GM12878 (cell line): ENCODE measurements around the gene AIFM1. TPM values are rescaled to one million over a fixed set of nuclear protein-coding genes. Genes with fewer than 3 reads are reported as not detected.

ENCODE experiments used
- ATAC-seq: fragments of 200-7000 bp; cut with Tn5 transposase; 3 replicates; pipeline ENCODE4 v1.9.1; 2020; ENCODE audit warnings: mild to moderate bottlenecking, moderate library complexity
- Bru-seq: library from RNA; stranded (reverse); fragments of 400-500 nt; gene quantifications from one replicate; lab custom pipeline; 2021; lab: Mats Ljungman, UMichigan
- BruChase-seq, 2 experiments: library from RNA; stranded (reverse); fragments of 400-500 nt; gene quantifications; one replicate each; lab custom pipeline; 2021; lab: Mats Ljungman, UMichigan
- BruUV-seq: library from RNA; stranded (reverse); fragments of 400-500 nt; replicated peaks from 2 replicates; lab custom pipeline; 2021; lab: Mats Ljungman, UMichigan
- CTCF ChIA-PET: fragments of 300-600 bp; sonication (Branson Sonifier 250); formaldehyde crosslinking; extraction: SDS; loops from one replicate; lab custom pipeline; 2021; ENCODE audit warnings: inconsistent platforms; lab: Yijun Ruan, JAX
- POLR2A ChIA-PET: fragments of 350-600 bp; formaldehyde crosslinking; extraction: SDS; loops from one replicate; lab custom pipeline; 2021; ENCODE audit warnings: inconsistent platforms; lab: Charles Lee
- RAD21 ChIA-PET: fragments of 300-600 bp; sonication (Branson Sonifier 250); formaldehyde crosslinking; loops from one replicate; lab custom pipeline; 2023; ENCODE audit warnings: antibody characterized with exemption; ENCODE audit not compliant: unreplicated experiment; lab: Charles Lee
- SMC1A ChIA-PET: fragments of 300-600 bp; sonication (Branson Sonifier 250); formaldehyde crosslinking; loops from one replicate; lab custom pipeline; 2023; ENCODE audit not compliant: unreplicated experiment, uncharacterized antibody; lab: Charles Lee
- DNase-seq: peaks from one replicate; pipeline ENCODE4 v3.0.0-alpha.2; 2011; ENCODE audit warnings: low read depth, low spot score
- FAIRE-seq: peaks from 3 replicates; lab custom pipeline; 2011; peaks lifted over from hg19 to GRCh38; lab: Jason Lieb, UNC
- H2AFZ ChIP-seq: 2 replicates; pipeline ENCODE4 v1.6.0; 2011; ENCODE audit warnings: low read depth, low read length, control low read depth; ENCODE audit not compliant: control insufficient read depth
- H3K27ac ChIP-seq: 2 replicates; pipeline ENCODE4 v1.5.1; 2011; ENCODE audit warnings: control low read depth; ENCODE audit not compliant: control insufficient read depth, insufficient read depth
- H3K27me3 ChIP-seq, 2 experiments: replicated peaks in 1 of 2; 2 replicates each; pipeline versions ENCODE4 v1.6.0 to v1.6.1; 2011; ENCODE audit warnings: low read length in 1 of 2; ENCODE audit not compliant: control insufficient read depth in 2 of 2, insufficient read depth in 2 of 2
- H3K36me3 ChIP-seq, 2 experiments: 2 replicates each; pipeline ENCODE4 v1.5.1; 2011; ENCODE audit warnings: low read length in 1 of 2; ENCODE audit not compliant: control insufficient read depth in 2 of 2, insufficient read depth in 2 of 2
- H3K4me1 ChIP-seq: 2 replicates; pipeline ENCODE4 v1.6.1; 2011; ENCODE audit warnings: mild to moderate bottlenecking, low read length, moderate library complexity, mixed read lengths; ENCODE audit not compliant: control insufficient read depth, insufficient read depth
- H3K4me2 ChIP-seq: 2 replicates; pipeline ENCODE4 v1.6.0; 2011; ENCODE audit warnings: control low read depth; ENCODE audit not compliant: control insufficient read depth, insufficient read depth
- H3K4me3 ChIP-seq: fragments of 200-600 bp; sonication (generic); 2 replicates; pipeline ENCODE4 v1.5.1; 2016
- H3K79me2 ChIP-seq: 2 replicates; pipeline ENCODE4 v1.6.0; 2011; ENCODE audit warnings: low read length; ENCODE audit not compliant: control insufficient read depth, insufficient read depth
- H3K9ac ChIP-seq: 2 replicates; pipeline ENCODE4 v1.8.0; 2011; ENCODE audit warnings: low read length, control low read depth, mixed read lengths; ENCODE audit not compliant: control insufficient read depth, insufficient read depth
- H3K9me3 ChIP-seq: replicated peaks from 3 replicates; pipeline ENCODE4 v1.5.1; 2011; ENCODE audit warnings: mild to moderate bottlenecking, low read length; ENCODE audit not compliant: control insufficient read depth, insufficient read depth
- H4K20me1 ChIP-seq: 2 replicates; pipeline ENCODE4 v1.6.0; 2011; ENCODE audit not compliant: control insufficient read depth, insufficient read depth
- MTA2 ChIP-seq: fragments of 450-650 bp; IDR thresholded peaks from 2 replicates; pipeline ENCODE4 v1.6.1; 2016; ENCODE audit warnings: low read depth, mild to moderate bottlenecking, moderate library complexity
- NFYB ChIP-seq: IDR thresholded peaks from 2 replicates; pipeline ENCODE4 v1.6.1; 2011; ENCODE audit warnings: low read depth, mild to moderate bottlenecking, low read length, improper control_type of control experiment, moderate library complexity; ENCODE audit not compliant: insufficient read depth
- PAX5 ChIP-seq: IDR thresholded peaks from 2 replicates; pipeline ENCODE4 v1.6.1; 2011; ENCODE audit warnings: low read depth, low read length, borderline replicate concordance
- RB1 ChIP-seq: fragments of 450-650 bp; formaldehyde crosslinking; IDR thresholded peaks from 2 replicates; pipeline ENCODE4 v1.6.1; 2017; ENCODE audit warnings: mild to moderate bottlenecking, borderline replicate concordance
- REST ChIP-seq: IDR thresholded peaks from 2 replicates; pipeline ENCODE4 v1.6.1; 2012; ENCODE audit warnings: mild to moderate bottlenecking, low read depth, low read length
- RUNX3 ChIP-seq: IDR thresholded peaks from 2 replicates; pipeline ENCODE4 v1.6.1; 2012; ENCODE audit warnings: low read length, inconsistent platforms
- SMAD5 ChIP-seq: IDR thresholded peaks from 2 replicates; pipeline ENCODE4 v1.6.1; 2016; ENCODE audit warnings: antibody characterized with exemption, low read depth
- STAT1 ChIP-seq: fragments of 450-650 bp; conservative IDR thresholded peaks from 2 replicates; pipeline ENCODE4 v1.6.1; 2014; ENCODE audit warnings: antibody characterized with exemption, mild to moderate bottlenecking
- TAF1 ChIP-seq: IDR thresholded peaks from 2 replicates; pipeline ENCODE4 v1.6.1; 2011; ENCODE audit warnings: mild to moderate bottlenecking, low read depth, low read length, borderline replicate concordance
- ZBED1 ChIP-seq: IDR thresholded peaks from 2 replicates; pipeline ENCODE4 v1.6.1; 2016; ENCODE audit warnings: borderline replicate concordance
- WGBS: methylation state at CpG from one replicate; pipeline ENCODE4 v1.1.6; 2016; ENCODE audit warnings: low lambda C conversion rate; ENCODE audit not compliant: insufficient replicate concordance, insufficient coverage; ENCODE audit errors: missing lambda C conversion rate; 5-methylcytosine and 5-hydroxymethylcytosine counted together
- in situ Hi-C: fragments of 300-500 bp; cut with MboI; formaldehyde crosslinking; loops from 9 replicates; pipeline ENCODE4 v1.14.3; 2018; ENCODE audit warnings: mixed read lengths
- intact Hi-C: fragments of 100-400 bp; cut with micrococcal nuclease; formaldehyde crosslinking; loops from one replicate; pipeline ENCODE4 v1.14.2; 2022; ENCODE audit not compliant: unreplicated experiment
- long read RNA-seq, 2 experiments: library from polyadenylated mRNA; unstranded; transcript quantifications; one replicate each; pipeline ENCODE4 v2.0.0, GENCODE V29; 2019 to 2020
- polyA minus RNA-seq, 3 experiments: library from RNA; depleted of rRNA, polyadenylated mRNA; stranded (reverse); fragments of >200 nt; gene quantifications; 2 replicates each; pipeline ENCODE4 v1.2.3, GENCODE V29; 2011
- polyA plus RNA-seq, 11 experiments: library from polyadenylated mRNA; depleted of rRNA in 4 of 11; unstranded in 6 of 11; stranded (reverse) in 5 of 11; fragments of >200 nt; fragmentation: Nextera tagmentation in 4 of 11; fragmentation: Illumina TruSeq in 1 of 11; extraction: Ambion mirVana in 4 of 11; extraction: Trizol in 1 of 11; gene quantifications; 1 replicate in 1 of 11; 2 replicates in 10 of 11; pipeline versions ENCODE4 v1.2.1 to v1.2.3, GENCODE V29; 2011 to 2016; ENCODE audit warnings: inconsistent platforms in 2 of 11, missing spikeins in 2 of 11, low read depth in 1 of 11
- total RNA-seq, 4 experiments: library from RNA; depleted of rRNA in 3 of 4; stranded (reverse); fragments of >200 nt in 3 of 4; fragmentation: Illumina TruSeq in 1 of 4; extraction: Trizol in 1 of 4; gene quantifications; 2 replicates each; pipeline versions ENCODE4 v1.2.1 to v1.2.3, GENCODE V29; 2013 to 2021

AIFM1 gene
- 11.4 and 12.3 TPM in 2 replicates for total RNA-seq (2013; cell fraction: nucleolus; rRNA removed)
- total RNA-seq (2014; rRNA removed) (47.3 and 50.5 TPM in 2 replicates), total RNA-seq (2014; rRNA removed; fragmentation: Illumina TruSeq; extraction: Trizol) (87.0 and 92.5 TPM in 2 replicates), total RNA-seq (2021) (77.5 and 80.9 TPM in 2 replicates), polyA plus RNA-seq (2011; rRNA removed) (76.2 and 86.8 TPM in 2 replicates), polyA plus RNA-seq (2014; fragmentation: Illumina TruSeq; extraction: Trizol) (99.1 and 116 TPM in 2 replicates), polyA plus RNA-seq (2014; fragmentation: Nextera tagmentation; extraction: Ambion mirVana) (10 to 100 TPM; 44.2 to 78.0 TPM), polyA plus RNA-seq (2014; rRNA removed) (72.4 and 82.0 TPM in 2 replicates), polyA plus RNA-seq (2016; fragmentation: Nextera tagmentation; extraction: Ambion mirVana) (100 to 1,000 TPM; 121 TPM), polyA minus RNA-seq (2011; rRNA and poly(A)+ RNA removed) (45.5 and 46.7 TPM in 2 replicates), Bru-seq, nascent RNA (percentile 65 among the genes with signal in this experiment), BruChase-seq, experiment 1, labeled RNA remaining after a 6-hour chase (percentile 77 among the genes with signal in this experiment), BruChase-seq, experiment 2, labeled RNA remaining after a 2-hour chase (percentile 68 among the genes with signal in this experiment)
- polyA plus RNA-seq (2011; ENCODE audit: low read depth), result 35.4 TPM
- 51.8 and 55.7 TPM in 2 replicates for polyA plus RNA-seq (2011; cell fraction: cytosol; rRNA removed)
- 66.0 and 72.4 TPM in 2 replicates for polyA plus RNA-seq (2011; cell fraction: nucleus; rRNA removed)
- polyA plus RNA-seq (2012), result 34.0 and 38.0 TPM in 2 replicates
- 20.0 and 21.1 TPM in 2 replicates for polyA minus RNA-seq (2011; cell fraction: cytosol; rRNA and poly(A)+ RNA removed)
- 9.8 and 12.2 TPM in 2 replicates for polyA minus RNA-seq (2011; cell fraction: nucleus; rRNA and poly(A)+ RNA removed)
- long read RNA-seq, experiment 1, transcript AIFM1-201 (16 exons, 2,260 nt), result major isoform, 93 of 109 reads
- long read RNA-seq, experiment 1, partial matches to known transcripts, result 7 of 109 reads
- long read RNA-seq, experiment 1, other reads (novel, unspliced or antisense), result 8 of 109 reads
- long read RNA-seq, experiment 2, transcript AIFM1-201 (16 exons, 2,260 nt), result major isoform, 429 of 492 reads
- long read RNA-seq, experiment 2, partial matches to known transcripts, result 45 of 492 reads
- long read RNA-seq, experiment 2, other reads (novel, unspliced or antisense), result 17 of 492 reads

DNA sequence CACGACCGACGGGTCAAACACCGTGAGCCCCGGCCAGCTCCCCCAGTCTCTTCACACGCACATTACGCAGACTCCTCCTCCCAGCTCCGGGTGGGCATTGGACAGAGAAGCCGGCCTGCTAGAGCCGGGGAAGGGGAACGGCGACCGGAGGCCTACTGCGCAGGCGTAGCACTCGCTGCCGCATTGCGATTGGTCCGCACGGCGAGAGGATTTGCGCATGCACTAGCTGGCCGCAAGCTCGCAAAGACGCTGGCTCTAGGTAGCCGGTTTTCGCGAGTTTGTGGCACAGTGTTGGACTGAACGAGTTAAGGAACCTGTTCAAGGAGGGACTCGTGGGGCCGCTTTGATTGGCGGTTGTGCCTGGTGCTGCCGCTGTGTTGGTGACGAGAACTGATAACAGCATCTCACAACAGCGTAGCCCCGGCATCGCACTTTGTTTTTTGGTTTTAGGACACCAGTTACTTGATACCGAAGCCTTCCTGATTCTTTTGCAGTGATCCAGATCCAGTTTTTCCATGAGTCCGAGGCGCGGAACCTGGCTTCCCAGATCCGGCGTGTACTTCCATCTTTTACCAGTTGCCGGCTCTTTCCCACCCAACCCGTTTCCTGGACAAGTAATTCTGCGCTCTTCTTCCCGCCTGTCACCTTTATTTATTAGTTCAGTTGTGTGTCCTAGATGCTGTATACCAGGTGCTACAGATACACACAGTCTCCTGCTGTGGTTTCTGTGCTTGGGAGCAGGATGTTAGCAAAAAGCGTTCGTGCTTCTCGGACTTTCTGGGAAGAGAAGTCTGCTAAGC, at the start of gene AIFM1:
Gene AIFM1 (minus strand): TSS at position 139 of the 800 bp plus-strand sequence. CDS start 185 bp downstream, outside the sequence.
- intact Hi-C loops, result no loop called here
- Histone ChIP-seq H3K27ac (peak within 1 kb of the TSS; percentile 70), H3K9ac (peak within 1 kb of the TSS; percentile 68), H3K4me2 (peak within 1 kb of the TSS; percentile 75), H3K36me3 (no peaks in the 10 kb centered on the region), H3K4me3 (peak within 1 kb of the TSS; percentile 69), H2AFZ (peak within 1 kb of the TSS; percentile 75), H4K20me1 (no peaks in the 10 kb centered on the region), H3K79me2 (peaks cover 28% of the 10 kb centered on the region), H3K4me1 (peaks cover 4% of the 10 kb centered on the region; the same call in 1 of the 2 replicates), H3K9me3 (no peaks in the 10 kb centered on the region), H3K27me3 (no peaks in the 10 kb centered on the region)
- DNase-seq, result peak; percentile 91
- TSS peak; percentile 92 for BruUV-seq
- ChIA-PET RAD21 (interaction anchor here (0.7 to 1.2 kb wide), 7 partner anchors 10 to 85 kb away, joined by 3 to 6 read pairs (median 4); no protein-coding TSS in a partner anchor), SMC1A (interaction anchor here (0.8 to 1.9 kb wide), 4 partner anchors 9 to 26 kb away, joined by 3 to 11 read pairs (median 4); no protein-coding TSS in a partner anchor), CTCF (interaction anchor here (0.8 to 2.0 kb wide), 7 partner anchors 10 to 105 kb away, joined by 3 to 9 read pairs (median 4); no protein-coding TSS in a partner anchor), POLR2A (interaction anchor here (0.6 to 2.8 kb wide), 3 partner anchors 8 to 82 kb away, joined by 4 to 10 read pairs (median 4); no protein-coding TSS in a partner anchor)
- ATAC-seq, result peak; percentile 93
- in situ Hi-C loops, result no loop called here
- 32% methylated on average over 49 of the region's 50 CpGs for WGBS
- FAIRE-seq, result peak; percentile 87
- TF ChIP-seq NFYB (peak; percentile 67; the same call in 1 of the 2 replicates), ZBED1 (no peak), TAF1 (peak; percentile 55; the same call in 1 of the 2 replicates), MTA2 (peak; percentile 53), PAX5 (peak; percentile 6; the same call in 1 of the 2 replicates), RUNX3 (peak; percentile 66), RB1 (peak; percentile 48; the same call in 1 of the 2 replicates), STAT1 (no peak), REST (no peak), SMAD5 (no peak; the same call in 1 of the 2 replicates)
